Left renal cortex interstitium (tissue), 4 donors: ENCODE measurements around the gene ONECUT3. TPM values are rescaled to one million over a fixed set of nuclear protein-coding genes. Genes with fewer than 3 reads are reported as not detected.

Experiments used
- DNase-seq, 4 donors: peaks; one replicate each; pipeline ENCODE4 v3.0.0-alpha.2; 2013; ENCODE audit warnings: low read depth in 4 of 4, low spot score in 2 of 4, missing footprints in 1 of 4
- polyA plus RNA-seq, 4 donors: library from polyadenylated mRNA; unstranded; fragments of 120-200 nt; gene quantifications; one replicate each; pipeline ENCODE4 v1.2.1, GENCODE V29; 2013; ENCODE audit not compliant: insufficient read length in 4 of 4

Gene ONECUT3
- polyA plus RNA-seq, 4 donors: 0.05 to 0.08 TPM; not detected in 2

DNA sequence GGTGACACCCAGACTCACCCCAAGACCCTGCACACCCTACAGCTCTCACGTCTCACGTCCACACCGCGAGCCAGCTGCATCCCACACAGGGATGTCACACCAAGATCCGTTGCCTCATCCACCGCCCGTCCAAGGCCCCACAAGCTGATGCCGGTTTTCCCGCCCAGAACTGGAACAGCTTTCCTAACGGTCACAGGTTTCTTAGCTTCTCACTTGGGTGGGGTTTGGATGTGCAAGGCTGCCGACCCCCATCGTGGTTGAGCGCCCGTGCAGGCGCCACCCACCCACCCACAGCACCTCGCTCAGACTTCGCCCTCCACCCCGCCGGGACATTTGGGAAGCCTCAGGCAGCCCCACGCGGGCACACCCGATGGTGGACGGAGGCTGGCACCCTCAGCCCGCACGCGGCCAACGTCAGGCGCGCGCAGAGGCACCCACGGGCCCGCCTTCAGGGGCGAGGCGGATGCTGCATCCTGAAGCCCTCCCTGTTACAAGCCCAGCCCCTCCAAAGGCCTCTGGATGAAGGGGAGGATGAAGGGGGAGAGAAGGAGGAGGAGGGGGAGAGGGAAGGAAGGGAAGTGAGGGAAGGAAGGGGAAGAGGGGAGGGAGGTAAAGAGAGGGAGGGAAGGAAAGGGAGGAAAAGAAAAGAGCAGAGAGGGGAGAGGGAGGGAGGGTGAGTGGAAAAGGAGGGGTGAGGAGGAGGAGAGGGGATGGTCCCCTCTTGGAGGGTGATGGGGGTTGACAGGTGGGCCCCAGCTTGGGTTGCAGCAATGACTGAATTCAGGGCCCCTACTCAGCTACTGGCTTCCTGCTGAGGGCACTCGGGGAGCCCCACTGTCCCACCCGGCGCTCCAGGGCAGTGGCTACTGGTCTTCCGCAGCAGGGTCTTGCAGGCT lies 12.8 kb downstream of the ONECUT3 start:
- no peak for DNase-seq

DNA sequence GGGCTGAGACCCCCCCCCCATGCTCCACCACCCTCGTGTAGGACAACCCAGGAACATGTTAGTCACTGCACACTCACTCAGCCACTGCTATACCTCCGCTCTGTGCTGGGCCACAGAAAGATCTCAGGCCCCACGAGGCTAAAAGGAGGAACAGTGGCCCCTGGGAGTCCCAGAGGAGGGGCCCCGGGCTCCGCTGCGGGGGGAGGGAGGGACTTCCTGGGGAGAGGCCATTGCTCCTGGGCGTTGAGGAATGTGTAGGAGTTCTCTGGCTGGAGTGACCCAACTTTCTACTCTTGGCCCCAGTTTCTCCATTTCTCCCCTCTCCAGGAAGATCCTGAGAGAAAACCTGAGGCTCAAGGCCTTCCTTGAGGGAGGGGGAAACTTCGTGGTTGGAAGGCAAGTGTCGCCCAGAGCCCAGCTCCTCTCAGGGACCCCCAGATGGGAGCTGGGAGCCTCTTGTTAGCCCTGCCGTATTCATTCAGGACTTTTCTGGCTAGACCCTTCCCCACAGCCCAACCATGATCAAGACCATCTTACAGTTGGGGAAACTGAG lies 13.6 kb downstream of the ONECUT3 start:
- DNase-seq: no peak

- DNase-seq: no peak
Measured at GRCh38 chr19:1767464-1767933, 14.2 kb downstream of the ONECUT3 start.

DNA sequence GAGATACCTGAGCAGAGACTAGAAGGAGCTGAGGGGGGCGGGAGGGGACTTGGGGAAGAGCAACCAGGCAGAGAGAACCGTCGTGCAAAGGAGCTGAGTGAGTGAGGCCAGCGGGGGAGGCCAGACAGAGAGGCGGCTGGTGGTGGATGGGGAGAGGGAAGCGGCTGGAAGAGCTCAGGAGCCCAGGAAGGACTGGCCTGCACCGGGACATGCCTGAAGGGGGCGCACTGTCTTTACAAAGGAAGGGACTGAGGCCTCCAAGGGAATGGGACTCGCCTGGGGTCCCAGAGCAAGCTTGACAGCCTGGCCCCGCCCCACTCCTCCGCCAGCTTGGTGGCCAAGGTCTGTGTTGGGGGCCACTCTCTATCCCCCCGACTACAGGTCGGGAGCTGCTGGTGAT lies 14.9 kb downstream of the ONECUT3 start:
- DNase-seq: no peak

DNA sequence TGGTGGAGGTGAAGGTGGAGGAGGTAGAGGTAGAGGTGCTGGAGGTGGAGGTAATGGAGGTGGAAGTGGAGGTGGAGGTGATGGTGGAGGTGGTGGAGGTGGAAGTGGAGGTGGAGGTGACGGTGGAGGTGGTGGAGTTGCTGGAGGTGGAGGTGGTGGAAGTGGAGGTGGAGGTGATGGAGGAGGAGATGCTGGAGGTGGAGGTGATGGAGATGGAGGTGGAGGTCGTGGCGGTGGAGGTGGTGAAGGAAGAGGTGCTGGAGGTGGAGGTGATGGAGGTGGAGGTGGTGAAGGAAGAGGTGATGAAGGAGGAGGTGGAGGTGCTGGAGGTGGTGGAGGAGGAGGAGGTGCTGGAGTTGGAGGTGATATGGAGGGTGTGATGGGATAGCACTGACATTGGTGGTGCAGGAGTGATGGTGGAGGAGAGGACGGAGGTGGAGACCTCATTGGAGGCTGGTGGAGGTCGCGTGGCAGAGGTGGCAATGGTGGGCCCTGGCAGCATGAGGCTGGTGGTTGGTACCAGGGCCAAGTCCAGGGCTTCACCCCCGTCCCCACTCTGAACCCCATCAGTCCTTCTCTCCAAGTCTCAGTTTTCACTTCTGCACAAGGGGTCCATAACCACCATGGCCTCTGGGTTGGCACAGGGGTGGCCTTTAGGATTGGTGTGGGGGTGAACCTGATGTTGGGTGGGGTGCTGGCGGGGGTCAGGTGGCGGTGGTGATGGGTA lies 15.8 kb downstream of the ONECUT3 start:
- DNase-seq: no peak

GRCh38 chr19:1769645-1769985 lies 16.3 kb downstream of the ONECUT3 start:
- no peak for DNase-seq

DNA sequence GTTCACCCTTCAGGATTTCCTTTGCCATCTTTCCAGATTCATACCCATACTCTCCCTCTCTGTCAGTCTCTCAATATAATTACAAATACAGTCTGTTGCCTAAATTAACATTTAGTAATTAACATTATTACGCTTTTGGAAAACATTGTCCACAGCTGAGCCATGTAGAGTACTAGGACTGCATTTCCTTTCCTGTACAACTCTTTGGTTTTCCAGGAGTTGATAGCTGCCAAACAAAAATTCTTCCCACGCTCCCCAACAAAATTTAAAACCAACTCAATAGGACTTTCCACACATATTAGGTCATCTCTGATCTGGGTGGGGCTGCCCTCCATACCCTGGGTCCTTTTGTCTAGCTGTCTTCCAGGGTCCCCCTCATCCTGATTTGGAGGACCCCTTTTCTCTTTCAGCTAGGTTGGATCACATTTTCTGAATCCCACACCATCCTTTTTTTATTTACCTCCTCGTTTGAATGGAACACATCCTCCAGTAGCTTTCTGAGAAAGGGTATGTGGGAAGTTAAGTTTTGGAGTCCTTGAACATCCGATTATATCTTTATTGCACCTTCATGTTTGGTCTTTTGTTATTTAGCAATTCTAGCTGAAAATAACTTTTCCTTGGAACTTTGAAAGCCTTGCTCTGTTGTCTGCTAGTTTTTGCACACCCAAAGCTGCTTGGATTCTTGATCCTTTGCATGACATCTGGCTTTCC lies 17.7 kb downstream of the ONECUT3 start:
- DNase-seq: no peak

GRCh38 chr19:1773184-1773583 lies 19.9 kb downstream of the ONECUT3 start:
- DNase-seq: no peak

DNA sequence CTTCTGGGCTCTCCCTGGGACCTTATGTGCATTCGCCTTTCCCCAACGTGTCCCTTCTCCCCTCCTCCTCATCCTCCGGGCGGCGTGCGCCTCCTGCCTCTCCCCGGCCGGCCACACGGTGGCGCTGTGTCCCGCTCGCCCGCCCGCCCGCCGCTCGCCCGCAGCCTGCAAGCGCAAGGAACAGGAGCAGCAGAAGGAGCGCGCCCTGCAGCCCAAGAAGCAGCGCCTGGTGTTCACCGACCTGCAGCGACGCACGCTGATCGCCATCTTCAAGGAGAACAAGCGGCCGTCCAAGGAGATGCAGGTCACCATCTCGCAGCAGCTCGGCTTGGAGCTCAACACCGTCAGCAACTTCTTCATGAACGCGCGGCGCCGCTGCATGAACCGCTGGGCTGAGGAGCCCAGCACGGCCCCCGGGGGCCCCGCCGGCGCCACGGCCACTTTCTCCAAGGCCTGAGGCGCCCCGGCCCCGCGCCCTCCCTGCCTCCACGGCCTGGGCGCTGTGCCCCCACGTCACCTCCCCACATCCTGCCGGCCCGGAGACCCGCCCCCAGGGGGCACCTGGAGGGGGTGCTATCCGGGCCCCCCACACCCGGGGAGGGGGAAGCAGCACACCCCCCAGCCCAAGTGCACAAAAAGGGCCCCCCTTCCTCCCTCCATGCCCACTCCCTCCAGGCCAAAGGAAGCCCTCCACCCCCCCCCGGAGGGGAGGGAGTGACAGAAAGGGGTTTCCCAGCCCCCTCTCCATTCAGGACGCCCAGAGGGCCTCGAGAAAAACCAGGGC lies 21.9 kb downstream of the ONECUT3 start:
- DNase-seq: no peak

- DNase-seq: no peak
Measured at GRCh38 chr19:1775951-1776605, 22.8 kb downstream of the ONECUT3 start.

- no peak for DNase-seq
Measured at GRCh38 chr19:1776606-1777147, 23.4 kb downstream of the ONECUT3 start.

DNA sequence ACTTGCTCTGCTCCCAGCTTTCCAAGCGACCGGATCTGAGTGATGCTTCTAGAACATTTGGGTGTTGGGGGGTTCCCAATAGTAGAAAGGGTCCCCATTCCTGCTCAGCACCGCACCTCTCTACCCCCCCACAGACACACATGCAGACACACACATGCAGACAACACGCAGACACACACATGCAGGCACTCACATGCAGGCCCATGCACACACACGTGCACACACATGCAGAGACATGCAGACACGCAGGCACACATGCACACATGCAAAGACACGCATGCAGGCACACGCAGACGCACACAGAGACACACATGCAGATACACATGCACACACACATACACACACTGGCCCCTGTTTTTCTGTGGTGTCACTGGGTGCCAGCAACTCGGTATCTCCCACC lies 23.8 kb downstream of the ONECUT3 start:
- DNase-seq: no peak

- no peak for DNase-seq
Measured at GRCh38 chr19:1779574-1779973, 26.3 kb downstream of the ONECUT3 start.

DNA sequence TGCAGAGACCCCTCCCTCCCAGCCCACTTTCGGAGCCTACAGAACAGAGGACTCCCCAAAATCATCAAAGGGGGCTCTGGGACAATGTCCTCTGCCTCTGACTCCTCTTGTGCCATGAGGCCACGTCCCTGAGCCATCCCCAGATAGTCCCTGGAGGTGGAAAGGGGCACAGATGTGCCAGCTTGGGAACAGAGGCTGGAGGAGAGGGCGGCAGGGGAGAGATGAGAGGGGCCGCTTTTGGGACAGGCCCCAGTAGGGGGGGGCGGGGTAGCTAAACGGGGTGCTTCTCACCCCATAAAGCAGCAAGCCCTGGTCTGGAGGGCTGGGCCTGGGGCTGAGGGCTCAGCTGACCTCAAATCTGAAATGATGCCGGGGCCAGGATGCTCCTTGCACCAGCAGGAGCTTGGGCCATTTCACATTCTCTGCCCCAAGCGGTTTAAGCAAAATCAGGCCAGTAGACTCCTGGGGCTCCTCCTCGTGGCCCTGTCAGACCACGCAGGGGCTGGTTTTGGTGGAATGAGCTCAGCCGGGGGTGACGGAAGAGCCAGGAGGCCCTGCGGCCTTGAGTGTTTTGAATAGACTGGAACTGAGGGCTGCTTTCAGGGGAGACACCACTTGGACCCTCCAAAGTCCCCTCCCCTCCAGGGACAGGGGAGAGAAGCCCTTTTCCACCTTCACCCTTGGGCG lies 27.1 kb downstream of the ONECUT3 start:
- DNase-seq: no peak

DNA sequence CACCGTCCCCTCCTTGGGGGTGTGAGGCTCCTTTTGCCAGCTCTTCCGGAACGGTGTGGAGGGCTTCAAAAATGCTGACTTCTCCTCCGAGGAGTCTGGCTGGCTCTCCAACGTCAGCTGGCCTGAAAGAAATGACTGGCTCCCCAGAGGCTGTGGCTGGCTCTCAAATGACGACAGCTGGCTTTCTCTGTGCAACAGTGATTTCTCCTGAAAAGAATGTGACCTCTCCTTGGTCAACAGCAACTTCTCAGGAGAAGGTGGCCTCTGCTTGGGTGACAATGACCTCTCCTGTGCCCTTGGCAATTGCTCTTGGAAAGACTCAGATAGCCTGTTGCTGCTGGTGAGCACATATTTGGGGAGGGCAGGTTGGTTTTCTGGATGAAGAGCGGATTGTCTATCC lies 29.2 kb downstream of the ONECUT3 start:
- no peak for DNase-seq

DNA sequence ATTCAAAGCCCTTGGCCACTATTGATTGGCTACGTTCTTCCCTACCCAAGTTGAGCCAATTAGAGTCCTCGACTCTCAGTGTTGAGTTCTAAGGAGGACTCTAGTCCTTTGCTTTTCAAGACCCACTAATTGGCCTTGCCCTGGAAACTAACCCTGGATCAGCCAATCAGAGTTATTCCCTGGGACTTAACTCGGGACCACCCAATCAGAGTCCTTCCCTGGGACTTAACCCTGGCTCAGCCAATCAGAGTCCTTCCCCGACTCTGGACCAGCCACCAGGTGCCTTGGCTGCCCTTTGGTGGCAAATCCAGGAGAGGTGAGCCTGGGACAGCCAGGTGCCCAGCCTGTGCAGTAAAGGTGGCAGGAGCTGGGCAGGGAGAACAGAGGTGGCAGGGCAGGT lies 30.0 kb downstream of the ONECUT3 start:
- no peak for DNase-seq

- DNase-seq: no peak
Measured at GRCh38 chr19:1783874-1784273, 30.6 kb downstream of the ONECUT3 start.

GRCh38 chr19:1785310-1785709 lies 32.0 kb downstream of the ONECUT3 start:
- DNase-seq: no peak

- no peak for DNase-seq
Measured at GRCh38 chr19:1786668-1787067, 33.4 kb downstream of the ONECUT3 start.
